GM19099 (cell line): ENCODE measurements around the gene CNTNAP2.

Experiments used
- POLR2A ChIP-seq: IDR thresholded peaks from 3 replicates; pipeline ENCODE4 v1.6.1; 2011; ENCODE audit warnings: low read depth; ENCODE audit not compliant: insufficient read length; ENCODE audit errors: extremely low read depth

Gene CNTNAP2

GRCh38 chr7:146116521-146117222, at the start of gene CNTNAP2:
TSS of gene CNTNAP2 (plus strand) at chr7:146116801. CDS start at chr7:146116877, 76 bp downstream.
- TF ChIP-seq POLR2A: no peak

GRCh38 chr7:146067880-146068279, 48.7 kb upstream of the CNTNAP2 start:
- no peak for TF ChIP-seq POLR2A

- TF ChIP-seq POLR2A: no peak
Observed at GRCh38 chr7:146074195-146074765, 42.3 kb upstream of the CNTNAP2 start.

- no peak for TF ChIP-seq POLR2A
Observed at GRCh38 chr7:146076344-146076743, 40.3 kb upstream of the CNTNAP2 start.

GRCh38 chr7:146084086-146084485, 32.5 kb upstream of the CNTNAP2 start:
- no peak for TF ChIP-seq POLR2A

GRCh38 chr7:146090023-146090645, 26.5 kb upstream of the CNTNAP2 start:
- no peak for TF ChIP-seq POLR2A

- no peak for TF ChIP-seq POLR2A
Observed at GRCh38 chr7:146094356-146094755, 22.2 kb upstream of the CNTNAP2 start.

- no peak for TF ChIP-seq POLR2A
Observed at GRCh38 chr7:146096994-146097393, 19.6 kb upstream of the CNTNAP2 start.

GRCh38 chr7:146106319-146106718, 10.3 kb upstream of the CNTNAP2 start:
- TF ChIP-seq POLR2A: no peak

GRCh38 chr7:146112755-146113154, 3.8 kb upstream of the CNTNAP2 start:
- TF ChIP-seq POLR2A: no peak

- no peak for TF ChIP-seq POLR2A
Observed at GRCh38 chr7:146115548-146115850, 1.1 kb upstream of the CNTNAP2 start.

GRCh38 chr7:146115851-146116520, 615 bp upstream of the CNTNAP2 start:
- TF ChIP-seq POLR2A: no peak

- no peak for TF ChIP-seq POLR2A
Observed at GRCh38 chr7:146117576-146117975, 975 bp downstream of the CNTNAP2 start.

GRCh38 chr7:146119002-146119401, 2.4 kb downstream of the CNTNAP2 start:
- no peak for TF ChIP-seq POLR2A

- no peak for TF ChIP-seq POLR2A
Observed at GRCh38 chr7:146123715-146124114, 7.1 kb downstream of the CNTNAP2 start.
